HG02885 (cell line): Measurements from ENCODE around the gene DLX1.

Experiments
- ATAC-seq: cut with Tn5 transposase; IDR thresholded peaks from one replicate; pipeline ENCODE4 v1.9.1; 2021; ENCODE audit warnings: mild to moderate bottlenecking; ENCODE audit not compliant: unreplicated experiment, poor library complexity

DLX1 gene

DNA sequence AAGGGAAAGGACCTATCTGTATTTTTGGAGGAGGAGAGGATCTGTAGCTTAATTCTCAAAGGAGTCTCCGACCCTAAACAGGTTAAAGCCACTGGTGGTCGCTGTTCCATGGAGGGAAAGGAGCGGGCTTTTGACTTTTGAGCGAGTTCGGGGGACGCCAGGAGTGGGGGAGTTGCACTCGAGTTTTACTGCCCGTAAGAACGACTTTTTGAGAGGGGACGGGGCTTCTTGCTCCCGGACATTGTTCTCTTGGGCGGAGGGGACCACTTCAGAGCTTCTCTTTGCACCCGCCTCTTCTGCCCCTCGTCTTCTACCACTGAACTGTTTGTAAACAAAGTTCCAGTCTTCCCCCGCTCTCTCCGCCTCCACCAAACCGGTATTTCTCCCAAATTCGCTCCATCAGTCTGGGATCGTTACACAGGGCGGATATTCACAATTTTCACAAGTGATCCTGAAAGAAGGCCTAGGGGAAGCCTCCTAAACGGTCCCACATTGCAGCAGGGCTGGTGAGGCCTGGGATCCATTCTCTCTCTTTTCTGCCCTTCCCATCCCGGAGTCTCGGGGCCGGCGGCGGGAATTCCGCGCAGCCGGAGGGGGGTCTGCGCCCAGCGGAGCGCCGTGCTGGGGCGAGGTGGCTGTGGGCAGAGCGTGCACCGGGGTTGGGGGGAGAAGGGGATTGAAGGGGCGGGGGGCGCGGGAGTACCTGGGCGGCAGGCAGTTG lies 10.8 kb downstream of the DLX1 start:
- ATAC-seq = no peak

GRCh38 chr2:172096626-172097547 lies 11.6 kb downstream of the DLX1 start:
- no peak for ATAC-seq

DNA sequence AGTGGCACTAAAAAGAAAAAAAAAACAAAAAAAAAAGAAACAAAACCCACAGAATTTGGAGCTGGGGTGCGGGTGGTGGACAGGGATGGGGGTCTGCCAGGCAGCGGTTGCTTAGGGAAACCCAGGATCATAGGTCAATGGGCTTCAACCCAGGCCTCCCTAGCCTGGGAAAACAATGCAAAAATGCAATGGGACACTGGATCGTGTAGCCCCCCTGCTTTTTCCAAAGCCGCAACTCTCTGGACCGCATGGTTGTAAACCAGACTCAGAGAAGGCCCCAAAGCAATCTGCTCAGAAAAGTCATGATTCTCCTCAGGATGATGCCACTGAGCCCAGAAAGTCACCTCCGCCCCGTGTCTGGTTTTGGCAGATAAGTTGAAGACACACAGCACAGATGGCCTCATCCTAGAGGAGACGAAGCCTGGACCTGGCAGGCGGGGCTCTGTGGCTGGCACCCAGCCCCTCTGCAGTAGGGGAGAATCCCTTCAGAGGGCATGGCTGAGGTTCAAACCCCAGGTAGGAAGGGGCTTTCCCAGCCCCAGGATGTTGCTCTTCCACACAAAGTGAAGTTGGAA lies 12.3 kb downstream of the DLX1 start:
- no peak for ATAC-seq

- ATAC-seq = no peak
These were observed 13.0 kb downstream of the DLX1 start for GRCh38 chr2:172098287-172098649.

GRCh38 chr2:172098650-172099471 lies 13.6 kb downstream of the DLX1 start:
- no peak for ATAC-seq

- no peak for ATAC-seq
These were observed 14.3 kb downstream of the DLX1 start for GRCh38 chr2:172099472-172100079.

DNA sequence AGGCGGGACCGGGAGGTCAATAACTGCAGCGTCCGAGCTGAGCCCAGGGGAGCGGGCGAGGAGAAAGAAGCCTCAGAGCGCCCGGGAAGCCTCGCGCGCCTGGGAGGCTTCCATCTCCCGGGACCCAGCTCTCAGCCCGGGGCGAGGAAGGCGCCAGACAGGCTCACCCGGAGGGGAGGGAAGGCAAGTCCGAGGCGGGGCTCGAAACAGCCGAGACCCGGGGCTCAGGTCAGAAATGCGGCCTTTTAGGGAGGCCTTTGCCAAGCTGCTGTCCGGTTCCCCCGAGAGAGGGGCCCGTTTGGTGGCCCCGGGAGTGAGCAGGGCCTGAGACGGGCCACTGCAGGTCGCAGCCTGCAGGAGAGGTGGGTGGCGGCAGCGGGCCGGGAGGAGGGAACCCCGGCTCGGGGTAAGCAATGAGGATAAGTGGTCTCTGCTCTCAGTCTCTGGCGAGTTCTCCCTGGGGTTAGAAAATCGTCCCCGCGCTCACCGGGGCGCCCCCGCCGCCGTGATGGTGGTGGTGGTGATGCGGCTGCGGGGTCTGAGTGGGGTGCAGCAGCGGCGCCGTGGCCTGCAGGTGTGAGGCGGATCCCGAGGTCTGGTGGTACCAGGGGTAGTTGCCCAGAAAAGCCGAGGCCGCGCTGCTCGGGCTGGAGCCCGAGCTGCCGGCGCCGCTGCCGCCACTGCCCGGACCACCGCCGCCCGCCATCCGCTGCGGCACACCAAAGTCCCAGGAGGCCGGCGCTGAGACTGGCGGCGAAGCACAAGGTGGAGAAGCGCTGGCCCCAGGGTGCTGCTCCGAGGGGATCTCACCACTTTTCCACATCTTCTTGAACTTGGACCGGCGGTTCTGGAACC lies 15.0 kb downstream of the DLX1 start:
- no peak for ATAC-seq

DNA sequence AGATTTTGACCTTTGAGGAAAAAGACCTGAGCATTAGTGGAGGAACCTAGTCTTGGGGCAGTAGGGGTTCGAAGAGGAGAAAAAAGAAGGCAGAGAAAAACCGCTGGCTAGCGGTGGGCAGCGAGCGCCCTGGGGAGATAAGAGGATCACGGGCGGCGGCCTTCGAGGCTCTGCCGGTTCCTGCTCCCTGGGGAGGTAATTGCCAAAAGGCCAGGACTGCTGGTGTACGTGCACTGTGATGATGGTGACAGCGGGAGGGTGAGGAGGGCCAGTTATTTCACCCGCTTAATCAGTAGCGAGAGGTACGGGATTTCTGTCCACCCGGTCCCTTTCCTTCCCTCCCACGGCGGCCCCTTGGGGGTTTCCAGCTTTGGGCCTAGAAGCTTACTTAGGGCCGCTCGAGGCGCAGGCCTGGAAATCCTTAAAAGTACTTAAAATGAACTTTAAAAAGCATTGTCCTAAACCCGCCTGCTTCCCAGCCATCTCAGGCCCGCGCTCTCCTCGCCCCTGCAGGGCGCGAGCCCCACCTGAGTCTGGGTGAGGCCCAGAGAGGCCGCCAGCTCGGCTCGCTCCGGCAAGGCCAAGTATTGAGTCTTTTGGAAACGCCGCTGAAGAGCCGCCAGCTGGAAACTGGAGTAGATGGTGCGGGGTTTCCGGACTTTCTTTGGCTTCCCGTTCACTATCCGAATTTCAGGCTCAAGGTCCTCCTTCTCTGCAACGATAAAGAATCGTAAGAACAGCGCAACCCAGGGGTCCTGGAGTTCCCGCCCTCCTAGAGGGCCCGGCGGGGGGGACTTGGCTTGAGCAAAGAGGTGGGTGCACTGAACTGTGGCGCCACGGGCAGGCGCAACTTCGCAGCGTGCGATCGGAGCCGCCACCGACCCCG lies 15.9 kb downstream of the DLX1 start:
- ATAC-seq = no peak

DNA sequence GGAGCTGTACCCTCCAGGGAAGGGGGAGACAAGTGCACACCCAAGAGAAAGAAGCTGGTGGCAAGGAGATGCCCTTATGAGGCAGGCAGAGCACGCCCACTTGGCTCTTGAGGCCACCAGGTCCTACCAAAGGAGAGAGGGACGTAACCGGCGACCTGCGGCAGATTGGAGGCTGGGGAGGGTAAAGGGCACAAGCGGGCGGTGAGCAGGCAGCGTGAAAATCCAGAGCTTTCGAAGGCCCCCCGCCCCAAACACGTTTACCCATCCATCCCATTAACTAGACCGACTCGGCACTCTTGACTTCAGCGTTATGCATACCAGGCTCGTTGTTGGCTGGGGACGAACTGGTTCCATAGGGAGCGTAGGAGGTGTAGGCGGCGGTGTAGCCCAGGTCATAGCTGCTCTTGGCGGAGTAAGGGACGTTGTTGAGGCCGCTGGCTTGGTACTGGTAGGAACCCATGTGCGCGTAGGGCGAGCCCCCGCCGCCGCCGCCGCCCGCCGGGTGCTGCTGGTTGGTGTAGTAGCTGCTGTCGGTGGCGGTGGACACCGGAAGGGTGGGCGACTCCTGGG lies 16.6 kb downstream of the DLX1 start:
- ATAC-seq = no peak

DNA sequence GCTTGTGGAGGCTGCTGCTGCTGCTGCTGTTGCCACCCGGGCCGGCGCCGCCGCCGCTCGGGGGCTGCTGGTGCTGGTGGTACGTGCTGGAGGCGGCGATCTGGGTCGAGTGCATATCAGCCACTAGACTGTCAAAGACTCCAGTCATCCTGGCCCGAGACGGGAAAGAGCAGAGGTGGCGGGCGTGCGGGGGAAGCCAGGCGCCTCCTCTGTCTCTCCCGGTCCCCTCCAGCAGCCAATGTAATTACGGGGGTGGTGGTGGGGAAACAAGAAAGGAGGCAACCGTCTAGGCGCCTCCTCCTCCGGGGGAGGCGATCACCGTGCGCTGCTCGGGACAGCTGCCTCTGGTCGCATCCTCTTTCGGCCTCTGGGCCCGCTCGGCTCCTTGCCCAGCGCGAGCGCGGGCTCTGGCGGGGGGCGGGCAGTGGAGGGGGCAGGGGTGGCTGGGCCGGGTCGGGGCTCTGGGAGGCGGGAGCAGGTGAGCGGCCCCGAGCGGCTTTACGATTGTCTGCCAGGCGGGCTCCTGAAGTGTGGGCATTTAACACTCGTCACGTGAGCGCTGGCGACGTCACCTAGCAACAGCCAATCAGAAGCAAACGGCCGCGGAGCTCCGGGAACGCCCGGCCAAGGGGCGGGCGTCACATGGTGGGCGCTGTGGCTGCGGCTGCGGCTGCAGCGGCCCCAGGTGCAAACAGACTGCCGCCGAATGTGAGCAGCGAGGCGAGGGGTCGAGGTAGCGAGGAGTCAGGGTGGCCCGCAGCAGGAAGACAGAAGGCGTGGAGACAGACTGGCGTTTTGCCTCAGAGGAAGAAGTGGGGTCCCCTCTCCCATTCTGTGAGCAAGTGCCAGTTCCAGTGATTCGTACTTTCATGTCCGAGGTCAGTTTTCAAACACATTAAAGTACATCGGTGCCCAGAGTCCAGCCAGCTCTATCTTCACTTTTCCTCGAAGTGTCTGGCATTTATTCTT lies 17.4 kb downstream of the DLX1 start, which contains the start of gene DLX2:
Gene DLX2, minus strand, starts transcription at position 510 of the 969 bp plus-strand sequence. Its CDS starts 362 bp downstream, at position 148.
- peak; percentile 78 for ATAC-seq

GRCh38 chr2:172103471-172104272 lies 18.4 kb downstream of the DLX1 start:
- ATAC-seq = no peak

DNA sequence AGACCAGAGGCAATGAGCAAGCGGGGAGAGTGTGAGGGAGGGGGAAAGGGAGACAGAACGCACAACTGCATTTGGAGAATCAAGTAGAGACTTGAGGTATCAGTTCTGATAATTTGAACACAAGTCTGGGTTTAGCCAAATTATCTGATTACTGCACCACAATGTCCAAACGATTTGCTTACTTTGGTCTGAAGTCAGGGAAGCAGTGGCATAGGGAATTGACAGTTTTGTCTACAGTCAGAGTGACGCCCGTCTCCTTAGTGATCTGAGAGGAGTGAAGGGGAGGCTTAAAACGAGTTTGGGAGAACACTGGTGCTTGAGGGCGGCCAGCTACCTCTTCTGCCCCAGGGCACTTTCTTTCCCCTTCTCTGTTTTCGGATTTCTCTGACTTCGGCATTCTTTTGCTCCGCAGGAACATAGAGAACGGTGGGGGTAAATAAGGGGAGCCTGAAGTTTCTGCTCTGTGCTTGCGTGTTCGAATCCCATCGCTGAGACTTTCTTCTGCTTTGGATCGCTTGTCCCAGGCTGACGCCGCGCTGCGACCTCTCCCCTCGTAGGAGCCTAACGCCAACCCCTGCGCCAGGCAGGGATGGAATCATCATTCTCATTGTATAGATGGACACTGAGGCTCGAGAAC lies 20.3 kb downstream of the DLX1 start:
- no peak for ATAC-seq

DNA sequence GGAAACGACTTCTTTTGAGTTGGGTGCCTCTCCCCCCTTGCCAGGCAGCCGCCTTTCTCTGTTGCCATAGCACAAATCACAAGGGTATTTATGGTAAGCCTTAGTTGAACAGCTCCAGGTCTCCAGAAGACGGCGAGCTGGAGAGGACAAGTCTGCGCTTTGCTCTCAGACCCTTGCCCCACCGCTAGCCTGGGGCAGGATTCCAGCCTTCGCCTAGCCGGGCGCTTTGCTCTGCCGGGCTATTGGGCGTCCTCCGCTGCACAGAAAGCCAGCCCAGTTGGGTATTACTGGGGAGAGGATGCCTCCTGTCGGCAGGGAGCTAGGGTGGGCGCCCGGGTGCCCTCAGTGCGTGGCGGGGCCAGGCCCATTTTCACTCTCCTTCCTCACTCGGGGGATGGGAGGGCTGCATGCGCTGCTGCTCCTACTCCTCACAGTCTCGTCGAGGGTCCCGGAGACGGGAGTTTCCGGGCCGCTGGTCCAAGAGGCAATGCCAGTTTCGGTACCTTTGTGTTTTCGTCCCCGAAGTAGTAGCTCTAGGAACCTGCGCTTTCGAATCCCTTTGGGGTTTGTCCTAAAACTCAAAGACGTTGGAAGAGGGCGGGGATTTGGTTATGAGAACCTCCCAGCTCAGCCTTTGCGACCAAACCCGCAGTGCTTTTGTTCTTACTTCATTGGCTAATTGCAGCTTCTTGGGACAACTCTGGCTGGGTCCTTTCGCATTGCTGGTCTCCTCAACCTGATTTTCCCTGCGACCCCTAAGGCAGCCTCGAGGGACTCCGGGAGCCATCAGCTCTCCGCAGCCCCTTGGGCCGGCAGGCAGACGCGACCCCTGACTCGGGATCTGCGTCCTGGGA lies 21.0 kb downstream of the DLX1 start:
- no peak for ATAC-seq
